ENCODE measurements around the gene RPL10.

The RPL10 gene

GRCh38 chrX:154363706-154364439 is 34.3 kb upstream of the RPL10 start:
- no peak for DNase-seq

GRCh38 chrX:154365052-154365600 is 33.1 kb upstream of the RPL10 start:
- no peak for DNase-seq

GRCh38 chrX:154365997-154366665 is 32.0 kb upstream of the RPL10 start:
- no peak for DNase-seq

DNA sequence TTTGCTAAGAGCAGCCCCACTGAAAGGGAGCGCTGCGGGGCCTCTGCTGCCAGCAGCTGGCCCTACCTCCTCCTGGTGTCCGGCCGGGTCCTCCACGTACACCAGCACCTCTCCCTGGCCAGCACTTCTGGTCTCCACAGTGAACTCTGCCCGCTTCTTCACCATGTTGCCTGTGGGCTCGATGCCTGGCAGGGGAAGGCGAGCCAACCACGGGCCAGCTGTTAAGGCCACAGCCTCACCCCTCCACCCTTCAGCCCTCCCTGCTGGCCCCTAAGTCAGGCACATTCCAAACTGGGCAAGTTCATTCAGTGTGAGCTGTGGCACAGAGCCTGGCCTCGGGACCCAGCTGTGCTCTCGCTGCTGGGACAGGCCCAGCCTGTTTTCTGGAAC is 31.5 kb upstream of the RPL10 start:
- DNase-seq, result no peak

- DNase-seq, result no peak
Measured at GRCh38 chrX:154367474-154368308, 30.5 kb upstream of the RPL10 start.

- peak; percentile 40 for DNase-seq
Measured at GRCh38 chrX:154368630-154369448, 29.3 kb upstream of the RPL10 start.

GRCh38 chrX:154369449-154370299 is 28.5 kb upstream of the RPL10 start:
- peak; percentile 78 for DNase-seq

DNA sequence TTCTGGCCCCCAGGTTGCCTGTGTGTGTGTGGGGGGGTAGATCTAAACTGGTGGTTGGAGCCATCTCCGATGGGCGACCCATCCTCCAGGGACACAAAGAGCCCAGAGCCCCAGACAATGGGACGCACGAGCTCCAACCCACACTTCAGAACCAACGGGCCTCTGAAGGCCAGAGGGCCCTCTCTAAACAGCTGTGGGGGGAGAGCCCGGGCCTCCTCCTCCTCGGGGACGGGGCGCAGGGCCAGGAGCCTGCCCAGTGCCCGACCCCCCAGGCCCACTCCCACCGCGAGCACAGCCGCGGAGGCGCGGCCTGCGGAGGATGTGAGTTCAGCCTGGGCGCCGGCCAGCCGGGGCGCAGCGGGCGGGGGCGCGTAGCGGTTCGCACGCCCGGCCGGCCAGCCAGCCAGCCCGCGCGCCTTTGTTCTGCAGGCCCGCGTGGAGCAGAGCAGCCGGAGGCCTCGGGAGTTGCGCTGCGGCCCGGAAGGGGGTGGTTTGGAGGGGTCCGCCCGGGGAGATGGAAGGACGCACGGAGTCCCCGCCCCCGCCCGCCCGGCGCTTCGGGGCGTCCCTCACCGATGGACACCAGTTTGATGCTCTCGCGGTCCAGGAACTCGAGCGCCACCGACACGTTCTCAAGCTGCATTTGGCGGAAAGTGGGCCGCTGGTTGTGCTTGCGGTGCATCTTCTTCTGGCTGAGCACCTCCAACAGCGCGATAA is 27.7 kb upstream of the RPL10 start:
- DNase-seq, result no peak

DNA sequence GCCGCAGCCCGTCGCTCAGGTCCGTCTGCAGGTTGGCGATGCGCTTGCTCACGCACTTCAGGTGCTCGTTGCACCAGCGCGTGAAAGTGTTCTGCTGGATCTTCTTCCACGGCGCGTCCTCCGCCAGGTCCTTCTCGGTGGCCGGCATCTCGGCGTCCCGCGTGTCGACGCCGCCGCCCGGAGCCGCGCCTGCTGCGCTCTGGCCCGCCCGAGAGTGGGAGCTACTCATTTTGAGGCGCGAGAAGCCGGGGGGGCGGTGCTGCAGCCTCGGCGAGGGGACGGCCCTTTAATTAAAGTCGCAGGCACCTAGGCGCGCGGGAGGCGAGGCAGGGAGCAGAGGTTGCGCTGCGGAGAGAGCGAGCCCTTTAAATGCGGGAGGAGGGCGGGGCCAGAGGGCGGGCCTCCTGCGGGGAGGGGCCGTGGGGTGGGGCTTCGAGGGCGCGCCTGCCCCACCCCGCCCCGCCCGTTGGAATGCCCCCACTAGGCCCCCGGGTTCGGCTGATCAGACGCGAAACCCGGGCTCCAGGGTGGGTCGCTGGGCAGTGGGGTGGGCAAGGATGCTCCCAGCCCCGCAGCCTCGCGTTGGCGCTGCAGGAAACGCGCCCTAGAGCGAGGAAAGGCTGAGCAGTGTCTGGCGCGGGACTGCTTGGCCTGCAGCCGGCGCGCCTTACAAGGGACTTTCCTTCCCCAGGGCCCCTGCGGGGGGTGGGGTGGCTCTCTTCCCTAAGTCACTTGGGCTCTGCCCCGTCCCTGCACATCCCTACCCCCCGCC is 27.0 kb upstream of the RPL10 start:
- peak; percentile 66 for DNase-seq

DNA sequence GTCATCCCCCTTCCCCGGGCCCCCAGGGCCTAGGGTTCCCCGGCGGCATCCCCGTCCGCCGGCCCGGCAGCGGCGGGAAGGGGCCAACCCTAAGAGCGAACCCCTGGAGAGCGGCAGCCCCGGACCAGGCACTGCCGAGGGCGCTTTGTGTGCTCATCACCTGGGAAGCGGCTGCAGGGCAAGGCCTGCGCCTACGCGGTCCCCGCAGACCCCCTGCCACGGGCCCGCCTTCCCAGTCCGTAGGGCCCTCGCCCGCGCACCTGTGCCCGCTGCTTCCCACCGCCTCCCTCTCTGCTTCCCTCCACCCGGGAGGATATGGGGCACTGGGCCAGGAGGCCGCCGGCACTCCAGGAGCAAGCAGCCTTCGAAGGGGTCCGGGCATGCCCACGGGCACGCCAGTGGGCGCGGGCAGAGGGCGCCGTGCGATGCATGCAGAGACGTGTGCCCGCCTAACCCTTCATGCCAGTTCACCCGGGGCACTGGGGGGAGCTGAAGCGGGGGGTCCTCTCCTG is 26.3 kb upstream of the RPL10 start:
- no peak for DNase-seq

DNA sequence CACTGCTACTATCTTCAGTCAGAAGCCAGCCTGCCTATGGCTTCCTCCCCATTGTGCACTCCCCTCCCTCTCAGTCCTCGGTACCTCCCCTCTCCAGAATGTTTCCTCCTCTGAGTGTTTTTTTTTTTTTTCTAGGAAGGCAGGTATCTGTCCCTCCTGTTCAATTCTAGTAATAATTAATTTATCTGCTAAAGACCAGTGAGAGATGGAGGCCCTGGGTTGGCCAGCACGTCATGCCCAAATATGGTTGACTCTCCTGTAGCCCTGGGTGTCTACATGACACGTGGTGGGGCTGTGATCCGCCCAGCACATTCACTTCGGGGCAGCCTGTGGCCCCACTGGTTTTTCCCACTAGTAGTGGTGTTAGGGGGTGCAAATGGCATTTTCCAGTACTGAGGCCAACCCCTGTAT is 25.6 kb upstream of the RPL10 start:
- peak; percentile 56 for DNase-seq

GRCh38 chrX:154373340-154374306 is 24.6 kb upstream of the RPL10 start:
- DNase-seq, result peak; percentile 32

- DNase-seq, result peak; percentile 16
Measured at GRCh38 chrX:154374313-154375155, 23.6 kb upstream of the RPL10 start, which contains the start of gene FLNA. Gene FLNA (minus strand): TSS chrX:154374634. CDS start chrX:154371245, 3,389 bp downstream.

DNA sequence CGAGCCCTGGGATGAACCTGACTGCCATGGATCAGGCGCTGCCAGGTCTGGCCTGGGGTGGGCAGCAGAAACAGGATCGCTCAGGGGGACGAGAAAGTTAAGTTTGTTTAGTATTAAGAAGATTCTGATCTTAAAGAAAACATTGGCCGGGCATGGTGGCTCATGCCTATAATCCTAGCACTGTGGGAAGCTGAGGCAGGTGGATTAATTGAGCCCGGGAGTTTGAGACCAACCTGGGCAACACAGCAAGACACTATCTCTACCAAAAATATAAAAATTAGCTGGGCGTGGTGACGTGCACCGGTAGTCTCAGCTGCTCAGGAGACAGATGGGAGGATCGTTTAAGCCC is 23.0 kb upstream of the RPL10 start:
- DNase-seq, result no peak

DNA sequence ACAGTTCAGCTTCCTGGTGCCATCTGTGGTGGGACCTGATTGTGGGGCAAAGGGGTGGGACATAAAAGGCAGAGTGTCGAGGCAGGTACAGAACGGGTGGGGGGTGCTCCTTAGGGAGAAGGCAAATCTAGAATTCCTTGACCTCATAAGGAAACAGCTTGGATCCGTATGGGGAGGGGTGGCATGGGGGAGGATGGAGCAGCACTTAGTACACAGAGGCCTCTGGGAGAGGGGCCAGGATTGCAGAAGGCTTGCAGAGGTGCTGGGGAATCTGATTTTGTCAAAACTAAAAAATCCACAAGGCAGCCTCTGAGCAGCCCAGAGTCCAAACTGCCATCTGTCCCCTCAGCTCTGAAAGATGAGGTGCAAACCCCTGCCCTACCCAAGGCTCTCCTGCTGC is 21.4 kb upstream of the RPL10 start:
- no peak for DNase-seq

- no peak for DNase-seq
Measured at GRCh38 chrX:154378059-154378798, 19.9 kb upstream of the RPL10 start.
